ENCODE results near the gene SLC25A5.

SLC25A5 gene

DNA sequence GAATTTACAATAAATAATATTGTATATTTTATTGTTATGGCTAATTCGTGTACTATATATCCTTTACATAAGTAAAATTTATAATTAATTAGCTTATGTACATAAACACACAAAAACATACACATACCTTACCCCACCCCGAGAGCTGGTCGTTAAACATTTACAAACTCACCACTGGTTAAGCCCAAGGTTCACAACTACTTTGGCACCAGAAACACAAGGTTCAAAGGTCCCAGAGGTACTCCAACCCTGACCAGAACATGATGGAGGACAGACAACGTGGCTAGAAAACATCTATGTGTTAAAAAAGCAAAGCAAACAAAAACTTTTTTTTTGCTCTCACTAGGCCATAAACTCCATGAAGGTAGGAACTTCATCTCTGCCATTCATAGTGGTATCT, 37.7 kb downstream of the SLC25A5 start:
- no peak for DNase-seq (ENCODE audit: low spot score)

DNA sequence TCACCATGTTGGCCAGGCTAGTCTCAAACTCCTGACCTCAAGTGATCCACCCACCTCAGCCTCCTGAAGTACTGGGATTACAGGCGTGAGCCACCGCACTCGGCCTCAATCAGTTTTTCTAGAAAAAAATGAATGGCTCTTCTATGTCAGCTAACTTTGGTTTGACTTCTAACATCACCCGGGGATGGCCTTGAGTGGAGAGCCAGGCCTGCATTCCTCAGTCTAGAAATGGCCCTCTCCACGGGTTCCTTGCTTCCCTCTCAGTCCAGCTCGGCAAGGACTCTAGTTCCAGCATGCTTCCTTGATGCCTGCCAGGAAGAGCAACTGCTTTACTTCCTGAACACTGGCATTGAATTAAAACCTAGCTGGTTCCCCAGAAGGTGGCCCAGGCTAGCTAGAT, 39.0 kb downstream of the SLC25A5 start:
- no peak for DNase-seq (ENCODE audit: low spot score)

DNA sequence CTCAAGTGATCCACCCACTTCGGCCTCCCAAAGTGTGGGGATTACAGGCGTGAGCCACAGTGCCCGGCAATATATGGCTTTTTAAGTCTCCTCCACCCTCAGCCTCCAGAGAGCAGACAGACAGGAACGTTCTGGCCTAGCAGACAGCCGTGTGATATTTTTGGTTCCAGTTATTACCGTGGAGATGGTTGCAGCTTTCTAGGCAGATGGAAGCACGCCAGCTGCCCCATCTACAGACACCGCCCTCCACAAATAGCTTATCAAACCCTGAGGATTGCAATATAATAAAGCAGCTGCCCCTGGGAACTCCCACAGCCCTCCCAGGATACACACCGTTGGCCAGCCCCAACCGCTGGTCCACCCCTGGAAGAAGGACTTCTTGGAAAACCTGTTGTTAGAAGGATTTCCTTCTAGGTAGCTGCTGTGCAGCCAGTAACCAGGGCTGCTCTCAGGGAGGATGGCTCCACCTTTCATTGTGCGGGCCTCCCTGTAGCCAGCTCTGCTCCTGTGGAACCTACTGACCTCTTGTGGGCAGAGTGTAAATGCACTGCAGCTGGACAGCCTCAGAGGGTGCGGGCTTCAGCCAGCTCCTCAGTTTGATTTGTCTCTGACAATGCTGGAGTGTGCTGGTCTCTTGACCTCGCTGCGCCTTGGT, 44.0 kb downstream of the SLC25A5 start:
- DNase-seq (ENCODE audit: low spot score), result peak; percentile 85

DNA sequence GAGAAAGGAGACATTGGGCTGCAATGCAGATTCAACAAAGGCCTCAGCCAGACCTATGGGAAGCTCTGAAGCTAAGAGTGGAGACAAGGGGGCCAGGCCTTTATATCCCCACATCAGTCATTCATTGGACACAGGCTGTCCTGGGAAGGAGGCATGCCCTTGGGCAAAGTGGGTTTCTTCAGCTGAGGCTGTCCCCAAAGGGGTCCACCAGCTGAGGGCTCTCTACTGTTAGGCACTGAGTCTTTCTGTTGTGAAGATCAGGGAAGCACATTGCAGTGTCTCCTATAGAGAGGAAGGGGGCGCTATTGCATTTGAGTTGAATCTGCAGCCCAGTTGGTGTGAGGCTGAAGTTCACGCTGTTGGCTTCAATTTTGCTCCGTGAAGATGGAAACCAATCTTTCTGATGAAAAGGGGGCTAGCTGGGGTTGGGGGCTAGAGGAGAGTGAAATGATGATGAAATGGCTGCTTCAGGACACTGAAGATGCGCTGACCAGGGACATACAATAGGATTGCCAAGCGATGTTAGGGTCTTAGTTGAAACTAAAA, 48.0 kb downstream of the SLC25A5 start:
- peak; percentile 71 for DNase-seq (ENCODE audit: low spot score)

DNA sequence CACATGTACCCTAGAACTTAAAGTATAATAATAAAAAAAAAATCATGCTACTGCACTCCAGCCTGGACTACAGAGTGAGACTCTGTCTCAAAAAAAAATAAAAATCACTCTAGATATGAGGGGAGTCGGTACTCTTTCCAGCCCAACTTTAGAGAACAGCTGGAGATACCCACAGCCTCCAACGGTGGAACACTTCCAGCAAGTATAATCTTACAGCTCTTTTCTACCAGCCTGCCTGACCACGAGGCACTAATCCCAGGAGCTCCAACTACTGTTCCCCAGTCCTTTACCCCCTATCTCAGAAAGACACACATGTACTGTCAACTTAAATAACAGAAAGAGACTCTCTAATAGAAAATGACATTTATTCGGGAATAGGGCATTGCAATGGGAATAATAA, 50.1 kb downstream of the SLC25A5 start:
- DNase-seq (ENCODE audit: low spot score), result no peak
